Ammon's horn (tissue), 1 donor: Measurements from ENCODE around the gene LRRC55.

Experiments used
- DNase-seq: peaks from one replicate; pipeline ENCODE4 v3.0.0-alpha.2; 2016; ENCODE audit warnings: low spot score

LRRC55 gene

DNA sequence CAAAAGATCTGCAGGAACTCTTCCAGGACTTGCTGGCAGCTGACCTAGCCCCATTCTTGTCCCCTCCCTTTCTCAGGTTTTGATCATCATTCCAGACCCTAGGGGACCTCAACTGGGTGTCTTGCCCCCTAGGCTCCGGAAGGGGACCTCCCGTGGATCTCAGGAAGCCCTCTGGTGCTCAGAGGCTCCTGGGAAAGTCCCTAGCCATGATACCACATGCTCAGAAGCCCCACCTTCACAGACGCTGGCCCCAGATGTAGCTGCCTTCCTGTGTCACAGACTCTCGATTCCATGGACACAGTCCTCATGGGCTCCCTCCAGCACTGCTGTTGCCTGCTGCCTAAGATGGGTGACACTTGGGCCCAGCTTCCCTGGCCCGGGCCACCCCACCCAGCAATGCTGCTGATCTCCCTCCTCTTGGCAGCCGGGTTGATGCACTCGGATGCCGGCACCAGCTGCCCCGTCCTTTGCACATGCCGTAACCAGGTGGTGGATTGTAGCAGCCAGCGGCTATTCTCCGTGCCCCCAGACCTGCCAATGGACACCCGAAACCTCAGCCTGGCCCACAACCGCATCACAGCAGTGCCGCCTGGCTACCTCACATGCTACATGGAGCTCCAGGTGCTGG is at the start of gene LRRC55:
LRRC55 (plus strand) TSS at position 276 of the 628 bp plus-strand sequence; CDS start at position 346, 70 bp downstream.
- DNase-seq = no peak

- no peak for DNase-seq
These were observed 48.3 kb upstream of the LRRC55 start for GRCh38 chr11:57133366-57134038.

DNA sequence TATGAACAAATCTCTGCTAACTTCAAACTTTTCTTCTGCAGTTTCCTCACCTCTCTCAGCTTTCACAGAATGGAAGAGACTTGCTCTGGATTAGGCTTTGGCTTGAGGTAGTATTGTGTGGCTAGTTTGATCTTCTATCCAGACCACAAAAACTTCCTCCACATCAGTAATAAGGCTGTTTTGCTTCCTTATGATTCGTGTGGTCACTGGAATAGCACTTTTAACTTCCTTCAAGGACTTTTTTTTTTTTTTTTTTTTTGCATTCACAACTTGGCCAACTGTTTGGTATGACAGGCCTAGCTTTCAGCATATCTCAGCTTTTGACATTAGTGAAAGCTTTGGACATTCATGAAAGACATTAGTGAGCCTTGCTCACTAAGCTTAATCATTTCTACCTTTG is 47.5 kb upstream of the LRRC55 start:
- no peak for DNase-seq

- DNase-seq = no peak
These were observed 46.6 kb upstream of the LRRC55 start for GRCh38 chr11:57135020-57135751.

GRCh38 chr11:57140568-57140967 is 41.2 kb upstream of the LRRC55 start:
- no peak for DNase-seq

DNA sequence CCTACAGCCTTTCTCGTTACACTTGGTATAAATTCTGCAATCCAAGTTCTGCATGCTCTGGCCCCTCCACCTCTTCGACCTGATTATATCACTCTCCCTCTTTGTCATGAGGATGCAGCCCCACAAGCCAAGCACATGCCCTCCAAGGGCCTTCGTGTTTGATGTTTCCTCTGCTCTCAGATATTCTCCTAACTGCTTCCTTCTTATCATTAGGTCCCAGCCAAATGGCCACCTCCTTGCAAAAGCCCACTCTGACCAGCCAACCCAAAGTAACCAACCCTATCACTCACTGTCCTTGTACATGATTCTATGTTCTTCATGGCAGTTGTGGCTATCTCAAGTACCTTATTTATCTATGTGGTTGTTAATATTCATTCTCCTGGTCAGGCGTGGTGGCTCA is 38.3 kb upstream of the LRRC55 start:
- DNase-seq = no peak

- DNase-seq = no peak
These were observed 37.7 kb upstream of the LRRC55 start for GRCh38 chr11:57144075-57144474.

DNA sequence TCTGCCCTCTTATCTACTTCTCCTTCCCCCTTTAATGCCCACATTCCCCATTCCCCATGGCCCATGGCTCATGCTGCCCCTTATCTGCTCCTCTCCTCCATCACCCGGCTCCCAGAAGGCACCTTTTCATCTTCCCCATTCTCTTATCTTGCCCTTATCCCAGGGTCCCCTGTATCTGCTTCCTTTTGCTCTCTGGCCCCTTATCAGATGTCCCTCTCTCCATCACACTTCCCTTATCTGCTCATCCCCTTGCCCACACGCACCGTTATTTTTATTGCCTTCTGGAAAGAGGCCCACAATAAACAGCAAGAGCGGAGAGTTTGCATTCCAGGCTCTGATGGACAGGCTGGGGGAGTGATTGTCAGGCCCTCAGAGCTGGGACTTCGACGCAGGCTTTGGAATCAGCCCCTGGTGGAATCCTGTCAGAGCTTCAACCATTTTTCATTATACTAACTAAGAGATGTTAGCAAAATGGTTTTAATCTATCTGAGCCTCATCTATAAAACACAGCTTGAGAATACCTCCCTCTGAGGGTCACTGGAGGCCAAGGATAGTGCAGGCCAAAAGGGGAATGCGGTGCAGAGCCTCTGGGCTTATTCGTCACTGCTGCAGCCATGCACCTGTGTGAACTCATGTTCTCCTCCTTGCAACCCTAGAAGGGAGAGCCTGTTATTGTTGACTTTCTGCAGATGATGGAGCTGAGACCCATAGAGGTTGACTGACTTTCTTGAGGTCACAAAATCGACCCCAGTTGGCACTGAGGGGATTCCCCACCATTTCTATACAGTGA is 37.0 kb upstream of the LRRC55 start:
- DNase-seq = no peak

- no peak for DNase-seq
These were observed 35.5 kb upstream of the LRRC55 start for GRCh38 chr11:57146301-57146700.

DNA sequence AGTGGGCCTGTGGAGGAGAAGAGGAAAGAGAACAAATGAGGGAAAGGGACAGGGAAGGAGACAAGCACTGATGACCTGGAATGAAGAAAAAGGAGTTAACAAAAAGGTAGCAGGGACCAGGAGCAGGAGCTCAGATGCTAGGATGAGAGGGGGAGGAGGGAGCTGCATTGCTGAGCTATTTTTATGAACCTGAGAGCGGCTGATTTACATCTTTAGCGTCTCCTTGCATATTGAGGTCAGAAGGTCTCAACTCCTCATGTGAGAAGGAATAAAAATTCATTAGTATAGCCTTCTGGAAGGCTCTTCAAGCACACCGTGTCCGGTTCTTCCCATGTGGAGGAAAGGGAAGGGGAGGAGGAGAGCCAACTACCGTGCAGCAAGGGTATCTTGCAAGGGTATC is 33.1 kb upstream of the LRRC55 start:
- DNase-seq = no peak

DNA sequence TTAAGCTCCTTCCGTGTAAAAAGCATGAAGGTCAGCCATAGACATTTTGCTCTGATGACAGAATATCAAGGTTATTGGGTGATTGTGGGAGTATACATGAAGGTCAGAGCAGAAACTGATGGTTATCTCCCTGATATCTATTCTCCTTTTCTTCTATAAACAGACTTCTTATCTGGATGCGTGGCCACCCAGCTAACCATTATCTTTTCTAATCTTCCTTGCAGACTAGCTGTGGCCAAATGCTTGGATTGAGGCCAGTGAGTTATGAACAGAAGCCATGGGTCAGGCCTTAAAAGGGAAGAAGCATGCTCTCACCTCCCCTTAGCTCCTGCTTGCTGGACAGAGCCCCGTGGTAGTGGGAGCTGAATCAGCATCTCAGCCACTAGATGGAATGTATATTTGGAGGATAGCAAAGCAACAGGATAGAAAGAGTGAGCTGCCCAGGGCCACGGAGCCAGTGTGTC is 31.3 kb upstream of the LRRC55 start:
- no peak for DNase-seq

DNA sequence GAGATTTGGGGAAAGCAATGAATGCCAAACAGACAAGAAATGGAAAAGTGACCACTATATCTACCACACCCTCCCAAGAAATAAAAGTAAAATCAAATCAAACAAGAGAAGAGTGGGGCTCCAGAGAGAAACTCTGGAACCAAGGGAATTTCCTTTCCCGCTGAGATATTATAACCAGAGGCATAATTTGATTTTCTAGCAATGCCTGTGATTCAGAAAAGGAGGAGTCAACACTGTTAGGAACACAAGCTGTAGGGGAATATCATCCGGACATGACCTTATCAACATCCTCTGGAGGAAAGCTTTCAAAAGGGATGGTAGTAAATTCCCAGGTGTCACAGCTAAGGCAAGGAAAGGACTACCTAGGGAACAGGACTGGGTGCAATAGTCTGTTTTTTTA is 29.6 kb upstream of the LRRC55 start:
- no peak for DNase-seq

DNA sequence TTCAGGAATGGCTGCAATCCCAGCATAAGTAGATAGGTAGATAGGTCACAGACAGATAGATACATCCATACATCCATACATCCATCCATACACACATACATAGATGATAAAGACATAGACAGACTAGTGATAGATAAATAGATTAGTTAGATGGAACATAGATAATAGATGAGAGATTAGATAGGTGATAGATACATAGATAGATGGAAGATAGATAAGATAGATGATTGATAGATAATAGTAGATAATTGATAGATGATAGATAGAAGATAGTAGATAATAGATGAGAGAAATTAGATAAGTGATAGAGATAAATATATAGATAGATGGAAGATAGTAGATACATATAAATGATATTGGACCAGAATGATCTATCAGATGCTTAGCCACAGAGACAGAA is 28.3 kb upstream of the LRRC55 start:
- no peak for DNase-seq

DNA sequence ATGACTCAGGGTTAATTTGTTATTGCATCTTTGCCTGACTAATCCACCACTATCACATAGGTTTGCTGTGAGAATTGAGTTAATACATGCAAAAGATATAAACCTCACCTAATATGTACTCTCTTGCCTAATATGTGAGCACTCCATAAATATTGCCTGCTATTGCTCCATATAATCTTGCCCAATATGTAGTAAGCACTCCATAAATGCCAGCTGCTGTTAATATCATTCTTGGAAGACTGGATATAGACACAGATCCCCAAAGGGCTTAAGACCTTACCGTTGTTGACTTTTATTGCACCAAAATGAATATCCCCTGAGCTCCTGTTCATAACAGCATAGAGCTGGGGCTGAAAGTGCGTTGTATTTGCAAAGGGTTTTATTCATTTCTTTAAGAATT is 27.0 kb upstream of the LRRC55 start:
- no peak for DNase-seq

GRCh38 chr11:57155400-57155799 is 26.4 kb upstream of the LRRC55 start:
- DNase-seq = no peak

- no peak for DNase-seq
These were observed 25.7 kb upstream of the LRRC55 start for GRCh38 chr11:57155838-57156607.

DNA sequence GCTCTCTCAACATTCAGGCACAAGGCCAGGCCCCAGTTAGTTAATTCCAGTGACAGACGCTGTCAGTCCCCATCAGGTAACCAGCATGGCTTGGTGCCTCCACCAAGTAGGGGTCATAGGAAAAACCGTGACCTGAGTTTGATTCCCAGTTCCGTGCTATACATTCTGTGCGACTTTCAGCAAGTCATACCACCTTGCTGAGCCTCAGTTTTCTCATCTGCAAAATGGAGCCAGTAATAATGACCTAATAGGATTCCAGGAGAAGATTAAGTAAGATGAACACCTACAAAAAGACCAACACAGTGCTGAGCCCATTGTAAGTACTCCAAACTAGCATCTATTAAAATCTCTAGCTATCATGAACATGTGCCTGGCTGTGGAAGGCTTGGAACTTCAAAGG is 24.8 kb upstream of the LRRC55 start:
- DNase-seq = no peak

- no peak for DNase-seq
These were observed 24.1 kb upstream of the LRRC55 start for GRCh38 chr11:57157624-57158023.

DNA sequence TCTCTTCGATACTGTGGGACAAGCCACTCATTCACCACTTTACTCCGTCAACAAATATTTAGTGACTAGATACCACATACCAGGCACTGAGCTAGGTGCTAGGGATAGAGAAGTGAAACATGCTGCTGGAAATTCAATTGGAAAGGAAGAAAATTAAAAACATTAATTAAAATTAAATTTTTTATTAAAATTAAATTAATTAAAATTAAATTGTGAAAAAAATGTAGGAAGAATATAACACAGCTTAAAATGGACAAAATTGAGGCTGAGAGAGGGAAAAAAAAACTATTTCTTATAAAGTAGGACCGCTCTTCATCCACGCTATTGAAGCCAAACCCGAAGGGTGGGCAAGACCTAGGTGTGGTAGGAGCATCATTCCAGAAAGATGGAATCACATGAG is 23.6 kb upstream of the LRRC55 start:
- no peak for DNase-seq

DNA sequence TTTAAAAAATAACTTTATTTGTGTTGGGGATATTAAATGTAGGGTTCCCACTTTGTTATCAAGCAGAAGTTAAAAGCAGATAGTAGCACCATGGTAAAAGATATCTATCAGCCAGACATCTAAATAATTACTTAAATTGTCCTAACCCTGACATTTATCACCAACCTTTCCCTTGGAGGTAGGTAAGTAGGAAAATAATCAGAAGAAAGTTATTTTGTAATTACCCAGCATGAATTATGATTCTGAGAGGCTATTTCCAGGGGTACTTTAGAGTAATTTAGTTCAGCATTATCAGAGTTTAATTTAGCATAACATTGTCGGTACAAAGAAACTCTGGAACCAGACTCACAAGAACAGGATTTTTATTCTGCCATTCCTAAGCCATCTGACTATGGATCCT is 23.2 kb upstream of the LRRC55 start:
- no peak for DNase-seq

DNA sequence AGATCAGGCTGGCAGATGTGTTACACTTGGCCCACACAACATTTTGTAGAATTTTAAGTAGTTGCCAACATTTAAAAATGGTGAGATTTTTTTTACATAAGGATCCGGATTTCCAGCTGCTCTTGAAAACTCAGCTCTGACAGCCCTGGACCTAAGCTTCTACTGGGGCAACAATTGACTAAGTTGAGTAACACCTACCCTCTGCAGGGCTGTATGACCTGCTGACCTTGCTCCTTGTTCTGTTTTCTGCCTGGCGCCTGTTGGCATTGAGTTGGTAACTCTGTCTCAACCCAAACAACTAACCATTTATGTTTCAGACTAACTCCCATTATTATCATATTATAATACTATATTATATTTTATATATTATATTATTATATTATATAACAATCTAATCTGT is 21.1 kb upstream of the LRRC55 start:
- DNase-seq = no peak

GRCh38 chr11:57161351-57161750 is 20.4 kb upstream of the LRRC55 start:
- no peak for DNase-seq
